ENCODE data around the gene IGF2R.

The IGF2R gene

GRCh38 chr6:159976686-159977254 is 7.9 kb downstream of the IGF2R start:
- no peak for DNase-seq

GRCh38 chr6:159977255-159977903 is 8.5 kb downstream of the IGF2R start:
- no peak for DNase-seq

- DNase-seq: no peak
Observed at GRCh38 chr6:159977904-159978268, 9.0 kb downstream of the IGF2R start.

- DNase-seq: no peak
Observed at GRCh38 chr6:159978291-159979135, 9.6 kb downstream of the IGF2R start.

- DNase-seq: peak; percentile 58
Observed at GRCh38 chr6:159979136-159979874, 10.4 kb downstream of the IGF2R start.

GRCh38 chr6:159980474-159980873 is 11.6 kb downstream of the IGF2R start:
- no peak for DNase-seq

- DNase-seq: no peak
Observed at GRCh38 chr6:159981071-159981402, 12.2 kb downstream of the IGF2R start.

- no peak for DNase-seq
Observed at GRCh38 chr6:159981403-159982245, 12.7 kb downstream of the IGF2R start.

- DNase-seq: no peak
Observed at GRCh38 chr6:159982731-159983506, 14.0 kb downstream of the IGF2R start.

- no peak for DNase-seq
Observed at GRCh38 chr6:159983641-159984080, 14.8 kb downstream of the IGF2R start.

- DNase-seq: no peak
Observed at GRCh38 chr6:159984268-159984786, 15.4 kb downstream of the IGF2R start.

GRCh38 chr6:159985296-159985945 is 16.5 kb downstream of the IGF2R start:
- no peak for DNase-seq

GRCh38 chr6:159988983-159989454 is 20.1 kb downstream of the IGF2R start:
- DNase-seq: no peak

GRCh38 chr6:159989492-159990480 is 20.9 kb downstream of the IGF2R start:
- no peak for DNase-seq

GRCh38 chr6:159992366-159992765 is 23.5 kb downstream of the IGF2R start:
- no peak for DNase-seq

GRCh38 chr6:159995405-159995804 is 26.5 kb downstream of the IGF2R start:
- no peak for DNase-seq

- DNase-seq: no peak
Observed at GRCh38 chr6:159996087-159996622, 27.3 kb downstream of the IGF2R start.

- no peak for DNase-seq
Observed at GRCh38 chr6:159996626-159997497, 28.0 kb downstream of the IGF2R start.

Data from activated T-cell treated with anti-CD3 and anti-CD28 coated beads, Interleukin-2, amount 50 U/mL, for 1 hour (primary cell).